Hippocampal formation (tissue), 2 donors: ENCODE measurements around the gene HPSE2.

ENCODE experiments used
- DNase-seq, 2 donors: peaks; one replicate each; lab custom pipeline; 2025; lab: John Stamatoyannopoulos, UW

Gene HPSE2

GRCh38 chr10:98461500-98461842, 774.2 kb downstream of the HPSE2 start:
- no peak for DNase-seq

GRCh38 chr10:98460837-98461499, 774.7 kb downstream of the HPSE2 start:
- DNase-seq = no peak

- DNase-seq = no peak
Observed at GRCh38 chr10:98458809-98459784, 776.6 kb downstream of the HPSE2 start.

- DNase-seq = no peak
Observed at GRCh38 chr10:98457721-98458120, 777.9 kb downstream of the HPSE2 start.

GRCh38 chr10:98456686-98457482, 778.8 kb downstream of the HPSE2 start:
- no peak for DNase-seq

- no peak for DNase-seq
Observed at GRCh38 chr10:98456043-98456570, 779.5 kb downstream of the HPSE2 start.

GRCh38 chr10:98453729-98454128, 781.9 kb downstream of the HPSE2 start:
- no peak for DNase-seq

GRCh38 chr10:98450618-98451017, 785.0 kb downstream of the HPSE2 start:
- no peak for DNase-seq

GRCh38 chr10:98449287-98449686, 786.4 kb downstream of the HPSE2 start:
- DNase-seq = no peak

- DNase-seq = peak; percentile 35 to 49
Observed at GRCh38 chr10:98446661-98447221, 788.9 kb downstream of the HPSE2 start, which contains the start of gene HPS1. Gene HPS1 (minus strand): TSS chr10:98446935. CDS start chr10:98443240, 3,695 bp downstream.

- DNase-seq = peak in 1 of 2 donors; percentile 56
Observed at GRCh38 chr10:98446151-98446660, 789.4 kb downstream of the HPSE2 start.

GRCh38 chr10:98445200-98445812, 790.3 kb downstream of the HPSE2 start:
- no peak for DNase-seq

- no peak for DNase-seq
Observed at GRCh38 chr10:98444314-98445006, 791.2 kb downstream of the HPSE2 start.

- DNase-seq = no peak
Observed at GRCh38 chr10:98438715-98439114, 796.9 kb downstream of the HPSE2 start.

GRCh38 chr10:98436704-98437103, 798.9 kb downstream of the HPSE2 start:
- DNase-seq = no peak

- DNase-seq = no peak
Observed at GRCh38 chr10:98435178-98435577, 800.5 kb downstream of the HPSE2 start.

- no peak for DNase-seq
Observed at GRCh38 chr10:98433881-98434732, 801.5 kb downstream of the HPSE2 start.

GRCh38 chr10:98433371-98433770, 802.3 kb downstream of the HPSE2 start:
- DNase-seq = no peak

- no peak for DNase-seq
Observed at GRCh38 chr10:98432330-98432729, 803.3 kb downstream of the HPSE2 start.
